HG02759 (cell line): ENCODE results near the gene CHD2.

Experiments used
- ATAC-seq: cut with Tn5 transposase; IDR thresholded peaks from one replicate; pipeline ENCODE4 v1.9.1; 2021; ENCODE audit warnings: mild to moderate bottlenecking, moderate library complexity; ENCODE audit not compliant: unreplicated experiment

Gene CHD2

GRCh38 chr15:92954578-92954977 is 54.5 kb downstream of the CHD2 start:
- ATAC-seq: no peak

- ATAC-seq: no peak
Observed at GRCh38 chr15:92955706-92956105, 55.6 kb downstream of the CHD2 start.

- ATAC-seq: no peak
Observed at GRCh38 chr15:92958105-92958504, 58.0 kb downstream of the CHD2 start.

- no peak for ATAC-seq
Observed at GRCh38 chr15:92959219-92959618, 59.1 kb downstream of the CHD2 start.

DNA sequence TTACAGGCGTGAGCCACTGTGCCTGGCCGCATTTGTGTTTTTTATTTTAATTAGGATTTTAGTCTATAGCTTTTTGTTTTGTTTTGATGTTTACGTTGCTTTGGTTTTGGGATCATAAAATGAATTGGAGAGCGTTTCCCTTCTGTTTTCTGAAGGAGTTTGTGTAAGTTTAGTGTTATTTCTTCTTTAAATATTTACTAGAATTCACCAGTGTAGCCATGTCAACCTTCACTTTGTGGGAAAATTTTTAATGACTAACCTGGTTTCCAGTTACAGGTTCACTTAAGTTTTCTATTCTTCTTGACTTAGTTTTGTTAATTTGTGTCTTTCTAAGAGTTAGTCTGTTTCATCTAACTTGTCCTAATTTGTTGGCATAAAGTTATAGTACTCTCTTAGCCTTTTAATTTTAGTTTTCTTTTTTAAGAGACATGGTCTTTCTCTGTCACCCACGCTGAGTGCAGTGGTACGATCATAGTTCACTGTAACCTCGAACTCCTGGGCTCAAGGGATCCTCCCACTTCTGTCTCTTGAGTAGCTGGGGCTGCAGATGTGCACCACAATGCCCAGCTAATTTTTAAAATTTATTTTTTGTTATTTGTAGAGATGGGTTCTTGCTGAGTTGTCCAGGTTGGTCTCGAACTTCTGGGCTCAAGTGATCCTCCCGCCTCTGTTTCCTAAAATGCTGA is 61.0 kb downstream of the CHD2 start:
- ATAC-seq: no peak

GRCh38 chr15:92962914-92963313 is 62.8 kb downstream of the CHD2 start:
- no peak for ATAC-seq

- no peak for ATAC-seq
Observed at GRCh38 chr15:92963794-92964193, 63.7 kb downstream of the CHD2 start.

- ATAC-seq: no peak
Observed at GRCh38 chr15:92968926-92969651, 69.0 kb downstream of the CHD2 start.

DNA sequence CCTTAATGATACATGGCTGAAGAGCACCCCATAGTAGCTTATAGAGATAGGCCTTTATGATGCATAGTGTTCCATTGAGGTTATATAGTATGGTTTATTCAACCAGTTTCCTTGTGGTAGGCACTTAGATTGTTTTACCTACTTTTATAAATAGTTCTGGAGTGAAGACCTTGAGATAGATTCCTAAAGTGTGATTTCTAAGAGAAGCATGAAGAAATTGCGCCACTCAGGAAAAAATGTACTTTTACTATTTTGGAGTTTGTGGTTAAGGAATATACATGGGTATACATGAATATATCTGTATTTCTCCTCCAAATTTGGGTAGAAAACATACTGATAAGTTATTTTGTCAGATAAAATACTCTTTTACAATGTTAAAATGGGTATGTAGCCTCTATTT is 70.5 kb downstream of the CHD2 start:
- no peak for ATAC-seq

- no peak for ATAC-seq
Observed at GRCh38 chr15:92971081-92971480, 71.0 kb downstream of the CHD2 start.

GRCh38 chr15:92971713-92972112 is 71.6 kb downstream of the CHD2 start:
- ATAC-seq: no peak

- no peak for ATAC-seq
Observed at GRCh38 chr15:92974183-92974915, 74.2 kb downstream of the CHD2 start.

DNA sequence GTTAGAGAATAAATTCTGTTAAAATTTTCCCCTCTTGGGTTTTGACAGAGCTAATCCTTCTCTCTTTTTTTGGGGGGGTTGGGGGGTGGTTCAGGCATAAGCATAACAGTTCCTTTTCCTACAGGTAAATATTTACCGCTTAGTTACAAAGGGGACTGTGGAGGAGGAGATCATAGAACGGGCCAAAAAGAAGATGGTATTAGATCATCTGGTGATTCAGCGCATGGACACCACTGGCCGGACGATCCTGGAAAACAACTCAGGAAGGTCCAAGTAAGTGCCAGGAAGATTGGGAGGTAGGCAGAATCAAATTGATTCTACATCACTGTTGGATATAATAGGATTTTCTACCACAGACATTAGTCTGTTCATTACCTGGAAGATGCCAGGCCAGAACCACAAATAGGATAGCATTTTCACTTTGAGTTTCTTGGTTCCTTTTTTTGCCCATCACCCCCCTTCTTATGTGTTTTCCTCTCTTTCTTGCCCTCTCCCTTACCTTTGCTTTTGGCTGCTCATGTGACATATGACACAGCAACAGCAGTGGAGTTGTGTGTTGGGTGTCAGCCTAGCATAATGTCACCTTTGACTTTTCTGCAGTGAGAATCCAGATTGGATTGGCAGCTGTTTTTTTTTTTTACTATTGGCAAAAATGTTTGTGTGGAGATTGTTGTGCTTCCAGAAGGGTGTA is 79.0 kb downstream of the CHD2 start:
- peak; percentile 47 for ATAC-seq

- no peak for ATAC-seq
Observed at GRCh38 chr15:92981333-92981732, 81.2 kb downstream of the CHD2 start.

DNA sequence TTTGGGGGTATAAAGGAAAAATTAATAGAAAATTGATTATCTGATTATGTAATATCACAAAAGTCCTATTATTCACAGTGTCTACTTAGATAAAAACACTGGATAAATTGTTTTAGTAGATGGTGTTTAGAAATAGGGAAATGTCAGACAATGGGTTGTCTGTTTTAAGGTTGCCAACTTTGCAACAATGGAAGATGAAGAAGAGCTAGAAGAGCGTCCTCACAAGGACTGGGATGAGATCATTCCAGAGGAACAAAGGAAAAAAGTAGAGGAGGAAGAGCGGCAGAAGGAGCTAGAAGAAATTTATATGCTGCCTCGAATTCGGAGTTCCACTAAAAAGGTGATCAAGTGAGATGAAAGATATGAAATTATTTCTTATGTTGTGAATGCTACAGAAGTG is 84.0 kb downstream of the CHD2 start:
- ATAC-seq: no peak

DNA sequence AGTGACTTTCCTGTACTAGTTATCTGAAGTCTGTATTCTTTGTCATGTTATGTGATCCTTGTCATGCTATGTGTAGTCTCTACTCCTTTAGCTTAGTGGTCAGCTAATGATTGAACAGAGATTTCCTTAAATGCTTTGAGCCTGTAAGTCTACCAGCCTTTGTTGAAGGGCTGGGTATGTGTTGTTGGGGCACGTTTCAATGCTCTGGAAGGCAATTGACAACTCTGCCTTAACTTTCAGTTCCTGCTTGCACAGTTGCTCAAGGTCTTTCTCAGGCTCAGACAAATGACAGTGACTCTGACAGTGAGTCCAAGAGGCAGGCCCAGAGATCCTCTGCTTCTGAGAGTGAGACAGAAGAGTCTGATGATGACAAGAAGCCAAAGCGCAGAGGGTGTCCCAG is 89.3 kb downstream of the CHD2 start:
- peak; percentile 86 for ATAC-seq

DNA sequence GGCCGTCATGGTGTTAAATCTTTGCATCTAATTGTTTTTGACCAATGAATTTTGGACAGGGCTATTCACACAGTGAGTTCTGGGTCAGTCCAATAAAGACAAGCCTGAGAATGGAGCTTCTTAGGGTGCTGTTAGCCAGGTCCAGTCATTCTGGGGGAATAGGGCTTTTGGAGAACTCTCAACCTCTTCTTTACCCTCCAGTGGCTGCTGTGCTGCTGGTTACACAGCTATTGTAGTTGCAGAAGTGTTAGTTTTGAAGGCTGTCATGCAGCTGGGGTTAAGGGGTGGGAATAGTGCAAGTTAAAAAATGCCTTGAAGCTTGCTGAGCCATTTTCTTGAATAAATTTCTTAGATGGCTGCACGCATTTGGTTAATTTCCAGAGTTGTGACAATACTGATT is 89.9 kb downstream of the CHD2 start:
- ATAC-seq: no peak

DNA sequence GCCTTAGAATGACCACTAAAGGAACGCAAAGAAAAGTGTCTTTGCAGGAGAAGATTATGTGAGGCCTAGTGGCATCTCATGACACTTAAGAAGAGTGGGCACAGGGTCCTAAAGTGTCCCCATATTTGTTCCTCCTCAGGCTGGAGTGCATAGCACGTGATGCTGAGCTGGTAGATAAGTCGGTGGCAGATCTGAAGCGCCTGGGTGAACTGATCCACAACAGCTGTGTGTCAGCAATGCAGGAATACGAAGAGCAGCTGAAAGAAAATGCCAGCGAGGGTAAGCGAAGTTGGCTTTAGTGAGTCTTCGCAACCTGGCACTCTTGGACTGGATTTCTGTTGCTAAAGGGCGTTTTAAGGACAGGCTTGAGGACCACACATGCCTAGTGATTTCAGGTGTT is 92.6 kb downstream of the CHD2 start:
- no peak for ATAC-seq

DNA sequence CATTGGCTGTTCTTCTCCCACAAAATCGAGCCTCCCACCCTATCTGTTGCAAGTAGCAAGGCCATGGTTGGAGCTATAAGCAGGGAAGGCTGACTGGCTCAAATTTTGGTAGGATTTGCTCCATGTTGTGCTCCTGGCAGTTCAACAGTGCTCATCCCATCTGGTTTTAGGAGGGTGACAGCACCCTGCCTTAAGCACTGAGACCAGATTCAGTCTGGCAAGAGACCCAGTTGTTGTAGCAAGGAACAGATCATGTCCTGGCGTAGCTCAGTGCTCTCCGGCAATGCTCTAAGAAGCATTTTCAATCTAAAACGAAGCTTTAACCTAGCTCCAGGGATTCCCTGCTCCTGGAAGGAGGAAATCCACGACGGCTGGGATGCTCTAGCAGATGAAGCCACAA is 97.7 kb downstream of the CHD2 start:
- ATAC-seq: no peak

DNA sequence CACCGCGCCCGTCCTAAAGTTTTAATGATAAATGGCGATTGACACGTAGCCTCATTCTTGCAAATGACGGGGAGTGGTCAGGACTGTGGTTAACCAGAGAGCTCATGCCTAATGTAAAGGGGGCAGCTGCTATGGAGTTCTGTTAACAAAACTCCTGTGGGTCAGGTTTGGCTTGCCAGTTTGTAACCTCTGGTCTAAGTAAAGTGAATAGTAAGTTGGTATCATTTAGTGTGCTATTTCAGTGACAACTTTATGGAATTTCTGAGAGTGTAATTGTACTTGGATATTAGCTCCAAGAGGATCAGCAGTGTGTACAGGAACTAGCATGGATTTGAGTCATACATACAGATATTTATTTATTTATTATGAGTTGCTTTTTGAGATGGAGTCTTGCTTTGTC is 101.0 kb downstream of the CHD2 start:
- no peak for ATAC-seq

GRCh38 chr15:93001881-93002280 is 101.8 kb downstream of the CHD2 start:
- no peak for ATAC-seq
